Heart right ventricle (tissue), 16 donors: ENCODE results near the gene TTC21A. TPM values are rescaled to one million over a fixed set of nuclear protein-coding genes. Genes with fewer than 3 reads are reported as not detected.

Experiments
- ATAC-seq, 8 donors: fragments of 200-7000 bp; cut with Tn5 transposase; one replicate each; pipeline ENCODE4 v1.9.1; 2020; ENCODE audit warnings: mild to moderate bottlenecking in 8 of 8, moderate library complexity in 8 of 8, moderate number of reproducible peaks in 1 of 8
- DNase-seq, 2 donors: peaks; one replicate each; pipeline ENCODE4 v3.0.0-alpha.2; 2020
- H3K27ac ChIP-seq, 10 donors: fragments of 200-600 bp; sonication (generic) in 2 of 10; one replicate each; pipeline versions ENCODE4 v1.5.0 to v1.8.0; 2020 to 2022; ENCODE audit warnings: mild to moderate bottlenecking in 3 of 10
- H3K27me3 ChIP-seq, 7 donors: fragments of 200-600 bp; one replicate each; pipeline ENCODE4 v1.8.0; 2021 to 2022; ENCODE audit warnings: mild to moderate bottlenecking in 2 of 7
- H3K36me3 ChIP-seq, 9 donors: fragments of 200-600 bp; sonication (generic) in 1 of 9; one replicate each; pipeline versions ENCODE4 v1.5.0 to v1.8.0; 2020 to 2022; ENCODE audit warnings: mild to moderate bottlenecking in 2 of 9
- H3K4me1 ChIP-seq, 9 donors: fragments of 200-600 bp; sonication (generic) in 1 of 9; one replicate each; pipeline versions ENCODE4 v1.5.0 to v1.8.0; 2020 to 2022; ENCODE audit warnings: mild to moderate bottlenecking in 4 of 9
- H3K4me3 ChIP-seq, 10 donors: fragments of 200-600 bp; sonication (generic) in 2 of 10; one replicate each; pipeline versions ENCODE4 v1.5.0 to v1.8.0; 2020 to 2022; ENCODE audit warnings: mild to moderate bottlenecking in 7 of 10, moderate library complexity in 2 of 10
- H3K9me3 ChIP-seq, 11 donors: fragments of 200-600 bp in 10 of 11; sonication (generic) in 2 of 11; one replicate each; pipeline versions ENCODE4 v1.5.0 to v1.8.0; 2013 to 2022; ENCODE audit warnings: mild to moderate bottlenecking in 2 of 11, control low read depth in 1 of 11, moderate library complexity in 1 of 11
- WGBS, 2 donors: extraction: QIAGEN DNeasy Blood & Tissue Kit; methylation state at CpG; one replicate each; pipeline ENCODE4 v1.1.7; 2013; ENCODE audit warnings: inconsistent platforms in 1 of 2; 5-methylcytosine and 5-hydroxymethylcytosine counted together
- intact Hi-C, 10 donors: fragments of 100-400 bp; cut with DNase I; formaldehyde crosslinking; loops; one replicate each; pipeline versions ENCODE4 v1.11.1 to v1.14.2; 2022
- polyA plus RNA-seq, 2 donors: library from polyadenylated mRNA; stranded (reverse); fragments of 200-250 nt; gene quantifications; one replicate each; pipeline ENCODE4 v1.2.3, GENCODE V29; 2013
- total RNA-seq, 10 donors: library from RNA; stranded (reverse); fragmentation: NEBNext Ultra II Directional in 3 of 10; extraction: Animal tissue kit (Norgen Biotek cat#: 25700) in 3 of 10; gene quantifications; one replicate each; pipeline versions ENCODE4 v1.2.1 to v1.2.4, GENCODE V29; 2021 to 2023
- TF ChIP-seq, protein P1 (sequence below), 9 donors: fragments of 200-600 bp; sonication (generic) in 2 of 9; IDR thresholded peaks; one replicate each; pipeline versions ENCODE4 v1.5.0 to v1.8.0; 2021 to 2022; ENCODE audit warnings: antibody characterized with exemption in 9 of 9, mild to moderate bottlenecking in 5 of 9, moderate library complexity in 1 of 9
- donor health status: Arrhythmogenic right ventricular cardiomyopathy.
- donor health status: ischemic (EF 13 %, LVEDD 7.1; RV severe dilation, severe dysfunction).
- donor health status: healthy with polysubstance abuse.
- donor health status: DM: no; HTN: yes; CAD: no.
- donor health status: DM: no; HTN: no; CAD: no.
- donor health status: ischemic (EF 25% LVEDD 6.9; RV normal size, moderate dysfunction).
- donor health status: ischemic (EF 25% LVEDD 5.7; RV mildly dilated, moderate dysfunction).
- donor health status: healthy.
- donor health status: DM: yes; HTN: yes; CAD: no.
- donor health status: Ischemic cardiomyopathy.
- donor health status: ischemic (EF 35%, LVEDD 5.7; RV mildly dilated, moderate dysfunction).
- donor health status: nonischemic (EF 11% LVEDD 7.7; RV severe dilation, severe dysfunction).
- donor health status: DM: yes; HTN: yes; CAD: no.
- donor health status: PGD.
- donor health status: ischemic (EF 29% LVEDD 5.4; RV normal size, mild dysfunction).
- donor health status: nonischemic (EF 23%, LVEDD 6.1; RV moderate dilation, normal function).

TTC21A gene
- total and polyA plus RNA-seq, 12 donors: 0.80 to 7.5 (median 1.5) TPM

DNA sequence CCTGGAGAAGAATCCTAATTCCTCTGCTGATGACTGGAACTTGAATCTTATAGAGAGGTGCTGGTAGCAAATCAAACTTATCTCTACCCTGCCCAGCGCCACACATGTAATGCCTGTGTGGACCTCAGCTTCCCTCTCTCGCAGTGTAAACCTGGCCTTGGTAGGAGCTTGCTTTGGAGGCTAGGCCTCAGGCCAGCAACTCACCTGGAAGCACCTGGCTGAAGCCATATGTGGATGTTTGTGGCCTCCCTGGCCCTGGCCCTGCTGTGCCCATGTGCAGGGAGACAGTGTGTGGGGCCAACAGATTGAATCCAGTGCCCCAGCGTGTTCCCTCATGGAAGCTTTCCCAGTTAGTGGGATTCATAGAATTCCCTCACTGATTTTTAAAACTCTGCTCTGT lies 8.4 kb downstream of the TTC21A start:
- H3K9me3 ChIP-seq: no peaks in the 10 kb centered on the region
- H3K4me1 ChIP-seq: peaks cover 0 to 7% (median 0%) of the 10 kb centered on the region in 9 donors
- no peak for DNase-seq
- no peaks in the 10 kb centered on the region for H3K27me3 ChIP-seq
- TF ChIP-seq, protein P1, sequence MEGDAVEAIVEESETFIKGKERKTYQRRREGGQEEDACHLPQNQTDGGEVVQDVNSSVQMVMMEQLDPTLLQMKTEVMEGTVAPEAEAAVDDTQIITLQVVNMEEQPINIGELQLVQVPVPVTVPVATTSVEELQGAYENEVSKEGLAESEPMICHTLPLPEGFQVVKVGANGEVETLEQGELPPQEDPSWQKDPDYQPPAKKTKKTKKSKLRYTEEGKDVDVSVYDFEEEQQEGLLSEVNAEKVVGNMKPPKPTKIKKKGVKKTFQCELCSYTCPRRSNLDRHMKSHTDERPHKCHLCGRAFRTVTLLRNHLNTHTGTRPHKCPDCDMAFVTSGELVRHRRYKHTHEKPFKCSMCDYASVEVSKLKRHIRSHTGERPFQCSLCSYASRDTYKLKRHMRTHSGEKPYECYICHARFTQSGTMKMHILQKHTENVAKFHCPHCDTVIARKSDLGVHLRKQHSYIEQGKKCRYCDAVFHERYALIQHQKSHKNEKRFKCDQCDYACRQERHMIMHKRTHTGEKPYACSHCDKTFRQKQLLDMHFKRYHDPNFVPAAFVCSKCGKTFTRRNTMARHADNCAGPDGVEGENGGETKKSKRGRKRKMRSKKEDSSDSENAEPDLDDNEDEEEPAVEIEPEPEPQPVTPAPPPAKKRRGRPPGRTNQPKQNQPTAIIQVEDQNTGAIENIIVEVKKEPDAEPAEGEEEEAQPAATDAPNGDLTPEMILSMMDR (IDR thresholded peaks at IDR 0.05): no peak
- H3K36me3 ChIP-seq: peaks cover 0 to 14% (median 0%) of the 10 kb centered on the region in 9 donors
- H3K4me3 ChIP-seq: no peak overlapping the region
- intact Hi-C loops: no loop called here
- no peak overlapping the region for H3K27ac ChIP-seq
- 96% methylated on average over 3 of the region's 3 CpGs for WGBS, 2 donors
- ATAC-seq: no peak

DNA sequence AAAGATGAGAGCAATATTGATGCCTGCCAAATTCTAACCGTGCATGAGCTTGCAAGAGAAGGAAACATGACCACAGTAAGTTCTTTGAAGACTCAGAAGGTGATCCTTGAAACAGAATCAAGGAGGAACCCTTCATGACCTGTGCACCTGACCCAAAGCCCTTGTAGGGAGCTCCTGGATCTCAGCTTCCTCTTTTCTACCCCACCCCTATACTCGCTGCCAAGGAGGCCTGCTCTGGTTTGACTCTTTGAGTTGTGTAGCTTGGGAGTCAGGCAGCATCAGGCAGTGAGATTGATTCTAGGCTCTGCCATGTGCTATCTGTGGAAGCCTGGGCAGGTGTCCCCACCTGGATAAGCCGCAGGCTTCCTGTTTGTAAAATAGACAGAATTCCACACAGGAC lies 10.6 kb downstream of the TTC21A start:
- no peak overlapping the region for H3K27ac ChIP-seq
- no peaks in the 10 kb centered on the region for H3K27me3 ChIP-seq
- DNase-seq: no peak
- TF ChIP-seq, protein P1 (IDR thresholded peaks at IDR 0.05): no peak
- intact Hi-C loops: no loop called here
- peaks cover 0 to 12% (median 0%) of the 10 kb centered on the region in 9 donors for H3K4me1 ChIP-seq
- no peaks in the 10 kb centered on the region for H3K9me3 ChIP-seq
- no peak overlapping the region for H3K4me3 ChIP-seq
- no peak for ATAC-seq
- H3K36me3 ChIP-seq: peaks cover 0 to 13% (median 0%) of the 10 kb centered on the region in 9 donors
- 78 to 88% methylated on average over 3 of the region's 3 CpGs for WGBS, 2 donors

DNA sequence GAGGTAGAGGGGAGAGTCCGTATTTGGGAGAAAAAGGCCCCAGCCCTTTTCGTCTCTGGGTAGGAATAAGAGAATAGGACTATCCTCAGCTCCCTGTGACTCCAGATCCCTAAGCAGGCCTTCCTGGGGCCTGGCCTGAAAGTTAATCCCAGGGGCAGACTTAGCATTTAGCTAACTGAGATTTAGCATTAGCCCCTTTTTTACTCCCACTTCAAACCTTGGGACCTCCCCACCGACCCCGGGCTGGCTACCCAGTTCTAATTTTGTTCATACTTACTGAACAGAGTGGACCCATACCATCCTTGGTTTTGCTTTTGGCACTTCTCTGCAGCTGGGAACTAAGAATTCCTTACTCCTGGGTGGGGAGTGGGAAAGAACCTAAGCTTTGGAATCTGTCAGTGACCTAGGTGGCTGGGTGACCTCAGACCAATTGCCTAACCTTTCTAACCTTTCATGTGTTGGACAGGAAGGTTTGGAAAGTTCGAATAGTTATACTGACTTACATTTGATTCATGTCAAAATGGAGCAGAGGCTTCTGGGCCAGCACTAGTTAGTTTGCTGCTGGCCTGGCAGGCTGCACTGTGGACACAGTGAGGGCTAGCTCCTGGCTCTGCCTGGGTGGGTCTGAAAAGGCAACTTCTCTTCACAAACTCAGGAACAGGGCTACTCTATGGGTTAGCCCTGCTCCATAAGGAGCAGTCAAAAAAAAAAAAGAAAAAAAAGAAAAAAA lies 11.6 kb downstream of the TTC21A start:
- 80 to 90% methylated on average over 5 of the region's 5 CpGs for WGBS, 2 donors
- intact Hi-C loops: no loop called here
- Histone ChIP-seq H3K9me3 (no peaks in the 10 kb centered on the region), H3K36me3 (peaks cover 0 to 13% (median 0%) of the 10 kb centered on the region in 9 donors), H3K27me3 (no peaks in the 10 kb centered on the region), H3K4me1 (peaks cover 0 to 12% (median 0%) of the 10 kb centered on the region in 9 donors), H3K4me3 (no peak overlapping the region), H3K27ac (no peak overlapping the region)
- ATAC-seq (no peak), DNase-seq (no peak)
- TF ChIP-seq, protein P1 (IDR thresholded peaks at IDR 0.05): no peak

DNA sequence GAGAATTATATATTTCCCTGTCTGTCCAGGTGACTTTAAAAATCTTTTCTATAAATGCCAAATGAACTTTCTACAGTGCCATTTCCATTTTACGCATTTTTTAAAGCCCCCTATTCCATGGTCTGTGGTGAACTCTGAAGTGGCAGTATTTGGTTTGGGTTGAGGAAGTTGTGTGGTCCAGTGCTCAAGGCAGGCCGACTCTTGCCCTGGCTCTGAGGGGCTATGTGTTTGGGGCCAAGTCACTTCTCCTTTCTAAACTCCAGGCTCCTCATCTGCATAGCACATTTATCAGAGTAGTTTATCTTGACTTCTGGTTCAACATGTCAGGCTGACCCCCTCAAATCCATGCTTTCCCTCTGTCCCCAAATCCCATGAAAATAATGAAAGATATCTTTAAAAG lies 14.1 kb downstream of the TTC21A start:
- TF ChIP-seq, protein P1 (IDR thresholded peaks at IDR 0.05): no peak
- no peak for DNase-seq
- WGBS, 2 donors: 95% methylated on average over 2 of the region's 2 CpGs
- intact Hi-C loops: loop anchor here in 3 of 10 donors (5.0 to 10.0 kb wide), 3 partner anchors 63 to 263 kb away; partner anchors contain the start of genes SLC25A38 (in 1 of the 3) and XIRP1 (in 1 of the 3)
- H3K36me3 ChIP-seq: peaks cover 0 to 13% (median 0%) of the 10 kb centered on the region in 9 donors
- H3K9me3 ChIP-seq: no peaks in the 10 kb centered on the region
- ATAC-seq: no peak
- H3K27me3 ChIP-seq: no peaks in the 10 kb centered on the region
- H3K4me1 ChIP-seq: peaks cover 0 to 12% (median 3%) of the 10 kb centered on the region in 9 donors
- no peak overlapping the region for H3K4me3 ChIP-seq
- no peak overlapping the region for H3K27ac ChIP-seq
